ENCODE measurements around the gene SUPV3L1. TPM values are rescaled to one million over a fixed set of nuclear protein-coding genes. Genes with fewer than 3 reads are reported as not detected.

The SUPV3L1 gene
- total RNA-seq, 1 experiment from 2014 or later, result 57.3 TPM

DNA sequence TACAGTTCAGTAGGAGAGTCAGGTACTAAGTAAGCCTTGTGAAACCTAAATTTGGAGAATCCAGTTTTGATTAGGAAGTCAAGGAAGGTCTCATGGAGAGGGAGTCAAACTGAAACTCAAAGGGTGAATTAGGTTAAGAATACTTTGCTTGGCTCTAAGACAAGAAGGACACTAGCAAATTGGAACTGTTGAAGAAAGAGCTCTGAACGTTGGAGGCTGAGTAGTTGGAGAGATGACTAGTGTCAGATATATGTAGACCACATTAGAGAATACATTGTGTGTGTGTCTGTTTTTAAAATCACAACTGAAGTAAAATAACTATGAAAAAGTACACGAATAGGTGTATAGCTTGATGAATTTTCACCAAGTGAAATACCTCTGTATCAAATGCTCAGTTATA, 49.8 kb upstream of the SUPV3L1 start:
- Histone ChIP-seq H3K79me1 (ENCODE audit: insufficient read depth, low read depth, low read length, poor library complexity, severe bottlenecking) (peaks cover 5% of the 10 kb centered on the region), H4K5ac (ENCODE audit: insufficient read length, low read depth, low read length) (no peak overlapping the region), H3K18ac (ENCODE audit: insufficient read length, low read depth, low read length) (no peak overlapping the region), H3K9me3 (ENCODE audit: control insufficient read depth, low read depth, low read length) (no peaks in the 10 kb centered on the region), H3K23me2 (ENCODE audit: insufficient read length, low read depth, low read length, poor library complexity, severe bottlenecking) (no peaks in the 10 kb centered on the region), H2BK120ac (ENCODE audit: low read depth, low read length, poor library complexity, severe bottlenecking) (no peak overlapping the region), H3K4me2 (ENCODE audit: insufficient read depth, insufficient read length, low read length) (no peak overlapping the region), H3K27me3 (ENCODE audit: insufficient read depth, low read length) (no peaks in the 10 kb centered on the region), H3K4me1 (ENCODE audit: insufficient read depth, low read length) (no peaks in the 10 kb centered on the region), H4K20me1 (ENCODE audit: control insufficient read depth, insufficient read depth, insufficient read length) (no peaks in the 10 kb centered on the region), H2BK12ac (ENCODE audit: insufficient read length, low read depth, low read length) (no peak overlapping the region), H3K9ac (ENCODE audit: extremely low read depth, insufficient read length, low read length) (no peak overlapping the region), H2AFZ (ENCODE audit: low read length) (no peak overlapping the region), H2BK15ac (ENCODE audit: low read depth, low read length) (no peak overlapping the region), H3K14ac (ENCODE audit: insufficient read depth, low read length) (no peak overlapping the region), H2AK5ac (ENCODE audit: insufficient read length, low read length) (no peak overlapping the region), H4K91ac (ENCODE audit: insufficient read length, low read depth, low read length) (no peak overlapping the region), H3K27ac (ENCODE audit: insufficient read length, low read depth, low read length) (no peak overlapping the region), H2BK20ac (ENCODE audit: low read depth, low read length, poor library complexity, severe bottlenecking) (no peak overlapping the region), H3K4ac (ENCODE audit: low read depth, low read length) (no peak overlapping the region), H4K8ac (replicated peaks; ENCODE audit: insufficient read length, low read depth, low read length) (no peak overlapping the region), H3K56ac (ENCODE audit: insufficient read length, low read depth, low read length) (no peak overlapping the region), H2BK5ac (ENCODE audit: insufficient read length, low read length) (no peak overlapping the region), H3K79me2 (ENCODE audit: insufficient read depth, low read length) (peaks cover 7% of the 10 kb centered on the region; the same call in 1 of the 2 replicates), H3K23ac (ENCODE audit: insufficient read length, low read depth, low read length) (no peak overlapping the region), H3T11ph (ENCODE audit: low read length) (no peak overlapping the region)
- H3K27me3 Mint-ChIP-seq (ENCODE audit: low read depth), result no peaks in the 10 kb centered on the region
- DNase-seq, result no peak
- no CpG with 5 or more reads among the region's 2 CpGs for WGBS (ENCODE audit: extremely low coverage, insufficient read length, low lambda C conversion rate)
- H3K27ac Mint-ChIP-seq, result peak overlapping the region in 1 of 3 experiments; percentile 32; a peak in 3 of 7 replicates
- no peaks in the 10 kb centered on the region for H3K9me3 Mint-ChIP-seq
- H3K36me3 Mint-ChIP-seq (ENCODE audit: insufficient read depth in 1 of 3, low read depth in 3 of 3), result peaks cover 1 to 25% (median 17%) of the 10 kb centered on the region in 3 experiments; a peak in 5 of 7 replicates
- TF ChIP-seq, protein P1, sequence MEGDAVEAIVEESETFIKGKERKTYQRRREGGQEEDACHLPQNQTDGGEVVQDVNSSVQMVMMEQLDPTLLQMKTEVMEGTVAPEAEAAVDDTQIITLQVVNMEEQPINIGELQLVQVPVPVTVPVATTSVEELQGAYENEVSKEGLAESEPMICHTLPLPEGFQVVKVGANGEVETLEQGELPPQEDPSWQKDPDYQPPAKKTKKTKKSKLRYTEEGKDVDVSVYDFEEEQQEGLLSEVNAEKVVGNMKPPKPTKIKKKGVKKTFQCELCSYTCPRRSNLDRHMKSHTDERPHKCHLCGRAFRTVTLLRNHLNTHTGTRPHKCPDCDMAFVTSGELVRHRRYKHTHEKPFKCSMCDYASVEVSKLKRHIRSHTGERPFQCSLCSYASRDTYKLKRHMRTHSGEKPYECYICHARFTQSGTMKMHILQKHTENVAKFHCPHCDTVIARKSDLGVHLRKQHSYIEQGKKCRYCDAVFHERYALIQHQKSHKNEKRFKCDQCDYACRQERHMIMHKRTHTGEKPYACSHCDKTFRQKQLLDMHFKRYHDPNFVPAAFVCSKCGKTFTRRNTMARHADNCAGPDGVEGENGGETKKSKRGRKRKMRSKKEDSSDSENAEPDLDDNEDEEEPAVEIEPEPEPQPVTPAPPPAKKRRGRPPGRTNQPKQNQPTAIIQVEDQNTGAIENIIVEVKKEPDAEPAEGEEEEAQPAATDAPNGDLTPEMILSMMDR (conservative IDR thresholded peaks at IDR 0.05), result no peak
- H3K4me1 Mint-ChIP-seq, result peaks cover 6 to 7% of the 10 kb centered on the region in 2 experiments
- H3K4me3 Mint-ChIP-seq, result no peak overlapping the region

Measured in H9 (cell line).